GM18909 (cell line): ENCODE data around the gene MED16.
"Not testable (repeated sequence)": the region's sequence is repeated elsewhere in the genome, so short reads cannot be mapped to it uniquely, and the experiment has no call there.

Source experiments
- ATAC-seq: cut with Tn5 transposase; IDR thresholded peaks from one replicate; pipeline ENCODE4 v1.9.1; 2021; ENCODE audit warnings: mild to moderate bottlenecking; ENCODE audit not compliant: unreplicated experiment, poor library complexity

Gene MED16

GRCh38 chr19:891421-892200, 1.4 kb downstream of the MED16 start:
- ATAC-seq = not testable (repeated sequence)

DNA sequence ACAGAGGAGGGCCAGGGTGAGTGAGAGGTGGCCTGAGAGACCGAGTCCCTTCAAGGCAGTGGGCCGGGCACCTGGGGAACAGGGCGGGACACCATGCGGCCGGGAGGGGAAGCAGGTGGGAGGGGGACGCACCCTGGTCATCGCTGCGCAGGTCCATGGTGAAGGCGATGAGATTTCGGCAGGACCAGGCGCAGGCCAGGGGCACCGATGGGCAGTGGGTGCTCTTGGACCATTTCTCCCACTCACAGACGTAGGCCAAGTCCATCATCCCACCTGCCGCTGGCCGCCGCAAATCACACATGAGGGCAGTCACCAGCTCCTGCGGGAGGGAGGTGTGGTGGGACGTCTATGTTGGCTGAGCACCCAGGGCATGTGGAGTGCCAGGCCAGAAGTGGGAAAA, 2.2 kb downstream of the MED16 start:
- no peak for ATAC-seq

DNA sequence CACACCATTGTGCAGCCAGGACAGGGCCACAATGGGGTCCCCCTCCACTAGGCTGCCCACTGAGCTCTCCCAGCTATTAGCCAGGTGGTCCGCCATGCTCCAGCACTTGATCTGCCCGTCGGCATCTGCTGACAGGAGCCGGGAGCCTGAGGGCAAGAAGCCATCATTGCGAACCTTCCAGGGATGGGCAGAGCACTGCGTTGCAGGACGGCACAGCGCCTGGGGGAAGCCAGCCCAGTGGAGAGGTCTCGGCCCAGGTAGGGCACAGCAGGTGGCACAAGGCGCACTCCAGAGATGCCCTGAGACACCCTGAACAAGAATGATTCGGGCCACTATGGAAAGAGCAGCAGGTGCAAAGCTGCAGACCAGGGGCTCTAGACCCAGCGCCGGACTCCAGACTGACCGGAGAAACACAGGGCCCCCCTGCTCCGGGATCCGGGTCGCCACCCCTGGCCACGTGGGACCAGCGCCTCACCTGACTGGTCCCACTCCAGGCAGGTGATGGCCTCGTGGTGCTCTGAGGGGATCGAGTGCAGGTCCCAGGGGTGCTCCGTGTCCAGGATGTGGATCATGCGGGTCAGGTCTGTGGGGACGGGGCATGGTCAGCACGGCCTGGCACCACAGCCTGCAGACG, 3.2 kb downstream of the MED16 start:
- ATAC-seq = no peak

DNA sequence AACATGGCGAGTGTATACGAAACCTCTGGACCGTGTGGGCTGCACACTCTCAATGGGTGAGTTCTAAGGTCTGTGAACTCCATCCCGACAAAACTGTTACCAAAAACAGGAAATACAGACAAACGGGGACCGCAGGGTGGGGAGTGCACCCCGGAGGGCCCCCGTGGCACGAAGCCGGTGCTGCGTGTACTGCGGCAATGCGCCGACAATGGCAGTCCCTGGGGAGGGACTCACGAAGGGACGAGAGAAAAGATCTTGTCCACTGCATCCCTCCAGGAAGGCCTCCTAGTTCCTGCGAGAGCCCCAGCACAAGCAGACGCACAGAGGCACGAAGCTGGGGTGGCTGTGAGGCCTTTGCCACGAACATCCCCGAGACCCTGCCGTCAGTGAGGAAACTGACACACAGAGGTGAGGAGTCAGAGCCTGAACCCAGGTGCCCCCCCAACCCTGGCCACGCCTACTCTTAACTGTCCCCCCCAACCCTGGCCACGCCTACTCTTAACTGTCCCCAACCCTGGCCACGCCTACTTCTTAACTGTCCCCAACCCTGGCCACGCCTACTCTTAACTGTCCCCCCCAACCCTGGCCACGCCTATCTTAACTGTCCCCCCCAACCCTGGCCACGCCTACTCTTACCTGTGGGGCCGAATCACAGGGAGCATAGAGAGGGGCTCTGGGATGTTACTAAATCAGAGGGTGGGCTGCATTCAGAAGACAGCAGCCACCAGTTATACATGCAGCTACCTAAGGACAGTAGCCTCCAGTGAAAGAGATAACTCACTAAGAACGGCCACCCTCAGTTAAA, 4.2 kb downstream of the MED16 start:
- ATAC-seq = no peak

DNA sequence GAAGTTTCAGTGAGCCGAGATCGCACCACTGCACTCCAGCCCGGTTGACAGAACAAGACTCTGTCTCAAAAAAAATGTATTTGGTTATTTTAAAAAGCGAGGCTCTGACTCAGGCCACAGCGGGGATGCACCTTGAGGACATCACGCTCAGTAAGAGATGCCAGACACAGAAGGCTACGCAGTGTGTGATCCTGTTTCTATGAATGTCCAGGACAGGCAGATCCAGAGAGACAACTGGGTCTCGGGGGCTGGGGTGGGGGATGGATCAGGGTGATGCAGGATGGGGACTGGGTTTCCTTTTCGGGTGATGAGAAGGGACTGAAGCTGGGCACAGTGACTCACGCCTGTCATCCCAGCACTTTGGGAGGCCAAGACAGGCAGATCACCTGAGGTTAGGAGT, 5.4 kb downstream of the MED16 start:
- ATAC-seq = no peak

- no peak for ATAC-seq
Observed at GRCh38 chr19:887072-887471, 5.9 kb downstream of the MED16 start.

DNA sequence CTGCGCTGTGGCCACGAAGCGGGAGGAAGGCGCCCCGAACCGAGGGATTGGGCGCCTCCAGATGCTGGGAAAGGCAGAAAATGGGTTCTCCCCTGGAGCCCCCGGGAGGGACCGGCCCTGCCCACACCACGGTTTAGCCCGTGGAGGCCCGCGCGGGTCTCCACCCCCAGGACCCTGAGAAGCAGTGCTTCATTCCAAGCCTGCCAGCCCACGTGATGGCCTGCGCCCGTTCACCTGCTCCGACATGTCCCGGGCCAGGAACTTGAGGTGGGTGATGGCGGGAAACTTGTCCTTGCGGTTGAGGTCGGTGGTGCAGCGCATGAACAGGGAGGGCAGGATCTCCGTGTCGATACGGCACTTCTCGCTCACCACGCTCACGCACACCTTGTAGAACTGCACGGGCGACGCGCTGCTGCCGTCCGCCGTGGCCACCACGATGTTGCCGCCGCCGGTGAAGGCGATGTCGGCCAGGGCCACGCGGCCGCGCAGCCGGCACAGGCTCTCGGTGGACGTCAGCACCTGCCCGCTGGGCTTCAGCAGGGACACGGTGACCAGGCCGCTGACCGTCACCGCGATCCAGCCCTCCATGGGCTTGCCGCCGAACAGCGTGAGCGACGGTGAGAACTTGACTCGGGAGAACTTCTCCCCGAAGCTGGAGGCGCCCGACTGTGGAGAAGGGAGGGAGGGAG, 7.3 kb downstream of the MED16 start:
- ATAC-seq = no peak

DNA sequence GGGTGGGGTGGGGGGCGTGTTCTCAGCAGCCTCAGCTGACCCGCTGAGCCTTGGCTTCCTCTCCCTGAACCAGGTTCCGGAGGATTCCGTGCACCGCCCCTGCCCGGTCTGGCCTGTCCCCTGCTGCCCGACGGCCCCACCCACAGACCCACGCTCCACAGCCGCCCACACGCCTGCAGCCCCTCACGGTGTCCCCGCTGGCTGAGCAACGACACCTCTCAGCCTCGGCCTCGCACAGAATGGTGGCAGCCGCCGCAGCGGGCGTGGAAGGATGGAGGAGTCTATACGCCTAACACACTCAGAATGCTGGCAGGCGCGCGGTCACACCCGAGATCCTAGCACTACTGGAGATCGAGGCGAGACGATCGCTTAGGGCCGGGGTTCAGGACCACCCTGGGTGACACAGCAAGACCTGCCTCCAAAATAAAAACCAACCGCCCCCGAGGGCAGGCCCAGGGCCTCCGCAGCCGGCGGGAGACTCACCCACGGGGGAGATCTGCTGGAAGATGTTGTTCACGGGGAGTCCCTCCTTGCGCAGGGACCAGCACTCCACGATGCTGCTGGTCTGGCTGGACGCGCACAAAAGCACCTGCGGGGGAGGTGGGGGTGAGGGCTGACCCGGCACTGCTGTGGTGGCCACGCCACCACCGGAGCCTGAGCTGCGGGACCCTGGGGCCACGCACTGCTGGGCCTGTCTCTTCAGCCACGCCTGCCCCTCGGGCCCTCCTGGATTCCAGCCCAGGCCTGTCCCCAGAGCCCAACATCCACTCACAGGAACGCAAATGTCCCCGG, 8.4 kb downstream of the MED16 start:
- no peak for ATAC-seq

GRCh38 chr19:883661-884211, 9.3 kb downstream of the MED16 start:
- no peak for ATAC-seq

- ATAC-seq = no peak
Observed at GRCh38 chr19:882871-883497, 10.0 kb downstream of the MED16 start.

- ATAC-seq = no peak
Observed at GRCh38 chr19:881385-882071, 11.5 kb downstream of the MED16 start.

GRCh38 chr19:879711-880438, 13.1 kb downstream of the MED16 start:
- no peak for ATAC-seq

DNA sequence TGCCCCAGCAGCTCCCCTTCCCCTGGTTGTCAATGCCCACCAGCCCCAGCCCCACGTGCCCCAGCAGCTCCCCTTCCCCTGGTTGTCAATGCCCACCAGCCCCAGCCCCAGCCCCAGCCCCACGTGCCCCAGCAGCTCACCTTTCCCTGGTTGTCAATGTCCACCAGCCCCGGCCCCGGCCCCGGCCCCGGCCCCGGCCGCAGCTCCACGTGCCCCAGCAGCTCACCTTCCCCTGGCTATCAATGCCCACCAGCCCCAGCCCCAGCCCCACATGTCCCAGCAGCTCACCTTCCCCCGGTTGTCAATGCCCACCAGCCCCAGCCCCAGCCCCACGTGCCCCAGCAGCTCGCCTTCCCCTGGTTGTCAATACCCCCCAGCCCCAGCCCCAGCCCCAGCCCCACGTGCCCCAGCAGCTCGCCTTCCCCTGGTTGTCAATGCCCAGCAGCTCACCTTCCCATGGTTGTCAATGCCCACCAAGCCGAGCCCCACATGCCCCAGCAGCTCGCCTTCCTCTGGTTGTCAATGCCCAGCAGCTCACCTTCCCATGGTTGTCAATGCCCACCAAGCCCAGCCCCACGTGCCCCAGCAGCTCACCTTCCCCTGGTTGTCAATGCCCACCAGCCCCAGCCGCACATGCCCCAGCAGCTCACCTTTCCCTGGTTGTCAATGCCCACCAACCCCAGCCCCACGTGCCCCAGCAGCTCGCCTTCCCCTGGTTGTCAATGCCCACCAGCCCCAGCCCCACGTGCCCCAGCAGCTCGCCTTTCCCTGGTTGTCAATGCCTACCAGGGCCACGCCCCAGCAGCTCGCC, 14.0 kb downstream of the MED16 start:
- ATAC-seq = not testable (repeated sequence)

DNA sequence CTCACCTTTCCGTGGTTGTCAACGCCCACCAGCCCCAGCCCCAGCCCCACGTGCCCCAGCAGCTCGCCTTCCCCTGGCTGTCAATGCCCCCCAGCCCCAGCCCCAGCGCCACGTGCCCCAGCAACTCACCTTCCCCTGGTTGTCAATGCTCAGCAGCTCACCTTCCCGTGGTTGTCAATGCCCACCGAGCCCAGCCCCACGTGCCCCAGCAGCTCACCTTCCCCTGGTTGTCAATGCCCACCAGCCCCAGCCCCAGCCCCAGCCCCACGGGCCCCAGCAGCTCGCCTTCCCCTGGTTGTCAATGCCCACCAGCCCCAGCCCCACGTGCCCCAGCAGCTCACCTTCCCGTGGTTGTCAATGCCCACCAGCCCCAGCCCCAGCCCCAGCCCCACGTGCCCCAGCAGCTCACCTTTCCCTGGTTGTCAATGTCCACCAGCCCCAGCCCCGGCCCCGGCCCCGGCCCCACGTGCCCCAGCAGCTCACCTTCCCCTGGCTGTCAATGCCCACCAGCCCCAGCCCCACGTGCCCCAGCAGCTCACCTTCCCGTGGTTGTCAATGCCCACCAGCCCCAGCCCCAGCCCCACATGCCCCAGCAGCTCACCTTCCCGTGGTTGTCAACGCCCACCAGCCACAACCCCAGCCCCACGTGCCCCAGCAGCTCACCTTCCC, 14.9 kb downstream of the MED16 start:
- not testable (repeated sequence) for ATAC-seq

GRCh38 chr19:876780-877314, 16.1 kb downstream of the MED16 start:
- no peak for ATAC-seq

DNA sequence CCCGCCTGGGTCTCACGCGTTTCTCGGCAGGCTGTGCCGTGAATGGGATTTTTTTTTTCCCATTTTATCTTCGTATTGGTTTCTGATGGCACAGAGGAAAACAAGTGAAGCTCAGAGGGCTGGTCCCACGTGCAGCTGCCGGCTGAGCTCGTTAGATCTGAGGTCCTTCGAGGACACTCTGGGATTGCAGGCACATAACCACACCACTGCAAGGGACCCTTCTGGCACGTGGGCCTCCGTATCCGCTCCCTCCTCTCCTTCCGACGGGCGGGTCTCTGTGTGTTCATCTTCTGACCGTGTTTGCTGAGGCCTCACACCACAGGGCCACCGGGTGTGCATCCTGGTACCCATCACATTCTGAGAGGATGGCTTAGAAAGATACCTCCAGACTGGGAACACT, 16.9 kb downstream of the MED16 start:
- ATAC-seq = no peak
